HG03432 (cell line): ENCODE data around the gene ANKRD40CL.
"Not testable (repeated sequence)": the region's sequence is repeated elsewhere in the genome, so short reads cannot be mapped to it uniquely, and the experiment has no call there.

ENCODE experiments used
- ATAC-seq: cut with Tn5 transposase; IDR thresholded peaks from one replicate; pipeline ENCODE4 v1.9.1; 2021; ENCODE audit warnings: mild to moderate bottlenecking, moderate library complexity; ENCODE audit not compliant: unreplicated experiment

Gene ANKRD40CL, protein sequence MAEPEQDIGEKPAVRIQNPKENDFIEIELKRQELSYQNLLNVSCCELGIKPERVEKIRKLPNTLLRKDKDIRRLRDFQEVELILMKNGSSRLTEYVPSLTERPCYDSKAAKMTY

GRCh38 chr17:50767446-50767845, at the start of gene ANKRD40CL:
ANKRD40CL (minus strand) TSS chr17:50767518; CDS start chr17:50766913, 605 bp downstream.
- ATAC-seq, result no peak

DNA sequence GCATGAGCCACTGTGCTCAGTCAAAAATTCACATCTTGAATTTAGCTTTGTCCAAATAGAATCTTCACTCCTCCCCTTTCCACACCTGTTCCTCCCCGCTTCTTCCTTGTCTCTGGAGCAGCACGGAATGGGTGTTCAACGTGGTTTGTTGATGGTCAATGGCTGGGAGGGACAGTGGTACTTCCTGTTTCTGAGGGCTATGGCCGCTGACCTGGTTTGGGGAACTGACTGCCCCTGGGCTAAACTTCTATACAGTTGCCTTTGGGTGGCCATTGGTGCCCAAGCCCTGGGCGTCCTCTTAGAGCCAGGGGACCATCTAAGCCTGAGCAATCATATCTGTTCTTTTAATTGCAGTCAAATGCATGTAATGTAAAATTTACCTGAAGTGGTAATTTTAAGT, 49.0 kb upstream of the ANKRD40CL start:
- ATAC-seq, result no peak

GRCh38 chr17:50815400-50815799, 48.1 kb upstream of the ANKRD40CL start:
- ATAC-seq, result no peak

- no peak for ATAC-seq
Observed at GRCh38 chr17:50813583-50813982, 46.3 kb upstream of the ANKRD40CL start.

DNA sequence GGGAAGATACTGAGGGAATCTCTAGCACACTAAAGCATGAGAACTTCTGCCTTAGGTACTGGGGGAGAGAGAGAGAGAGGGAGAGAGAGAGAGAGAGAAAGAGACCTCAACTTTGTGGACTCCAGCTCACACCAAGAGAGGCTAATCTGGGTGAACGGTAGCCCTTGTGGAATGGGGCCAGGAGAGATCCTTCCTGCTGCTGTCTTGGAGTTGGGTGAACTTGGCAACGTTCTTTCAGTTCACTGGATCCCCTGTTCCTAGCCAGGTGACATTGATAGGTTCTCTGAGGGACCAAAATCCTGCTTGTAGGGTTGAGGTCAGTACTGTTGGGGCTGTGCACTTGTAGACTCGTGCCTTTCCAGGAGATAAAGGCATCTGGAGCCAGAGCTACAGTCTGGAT, 41.6 kb upstream of the ANKRD40CL start:
- no peak for ATAC-seq

DNA sequence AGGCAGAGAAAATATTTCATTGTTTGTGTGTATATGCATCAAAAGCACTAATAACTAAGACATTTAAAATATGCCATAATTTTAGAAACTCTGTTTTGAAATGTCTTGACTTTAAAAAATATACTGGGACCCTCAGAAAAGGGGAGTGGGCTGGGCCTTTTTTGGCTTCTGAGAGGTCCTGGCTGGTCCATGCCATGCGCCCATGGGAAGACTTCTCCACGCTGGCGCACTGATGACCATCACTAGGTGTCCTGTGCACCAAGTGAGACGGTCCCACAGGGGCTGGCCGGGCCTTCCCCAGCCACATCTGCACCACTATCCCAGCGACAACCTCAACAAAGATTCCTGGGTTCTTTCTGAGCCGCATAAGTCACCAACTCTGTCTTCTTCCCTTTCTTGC, 41.1 kb upstream of the ANKRD40CL start:
- ATAC-seq, result no peak

- ATAC-seq, result no peak
Observed at GRCh38 chr17:50807675-50808074, 40.4 kb upstream of the ANKRD40CL start.

- no peak for ATAC-seq
Observed at GRCh38 chr17:50807009-50807408, 39.7 kb upstream of the ANKRD40CL start.

DNA sequence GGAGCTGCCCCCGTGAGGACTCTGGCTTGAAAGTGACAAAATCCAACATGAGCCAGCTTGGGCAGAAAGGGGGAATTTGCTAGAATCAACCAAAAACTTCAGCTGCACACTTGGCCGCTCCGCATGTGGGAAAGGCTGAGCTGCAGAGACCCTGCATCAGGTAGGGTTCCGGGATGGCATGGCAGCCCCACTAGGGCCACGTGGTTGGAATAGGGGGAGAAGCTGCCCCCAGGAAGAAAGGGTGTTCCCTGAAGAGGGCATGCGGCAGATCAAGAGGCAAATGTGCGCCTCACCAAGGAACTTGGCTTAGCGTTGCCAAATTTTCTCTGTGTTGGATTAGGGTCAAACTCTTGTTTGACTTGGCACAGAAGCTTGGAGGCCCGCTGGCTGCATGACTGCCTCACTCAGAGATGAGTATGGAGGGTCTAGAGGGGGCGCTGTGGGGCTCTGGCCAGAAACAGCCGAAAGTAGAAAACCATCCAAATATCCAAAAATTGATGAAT, 38.9 kb upstream of the ANKRD40CL start:
- no peak for ATAC-seq

DNA sequence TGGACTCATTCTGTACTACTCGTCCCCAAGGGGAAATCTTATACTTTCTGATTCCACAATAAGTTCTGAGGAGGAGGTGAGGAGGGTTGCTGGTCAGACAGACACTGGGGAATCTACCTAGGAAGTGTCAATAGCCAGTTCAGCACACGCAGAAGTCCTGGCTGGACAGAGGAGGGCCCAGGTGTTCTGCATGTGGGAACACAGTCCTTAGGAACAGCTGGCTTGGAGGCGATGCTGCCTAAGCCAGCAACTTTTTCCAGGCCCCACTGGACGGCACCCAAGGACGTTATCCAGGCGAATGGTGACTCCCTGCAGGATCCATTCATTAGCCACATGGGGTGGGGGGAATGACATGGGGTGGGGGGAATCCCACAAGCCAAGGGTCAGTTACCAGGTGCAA, 38.2 kb upstream of the ANKRD40CL start:
- ATAC-seq, result no peak

GRCh38 chr17:50804749-50805475, 37.6 kb upstream of the ANKRD40CL start:
- not testable (repeated sequence) for ATAC-seq

DNA sequence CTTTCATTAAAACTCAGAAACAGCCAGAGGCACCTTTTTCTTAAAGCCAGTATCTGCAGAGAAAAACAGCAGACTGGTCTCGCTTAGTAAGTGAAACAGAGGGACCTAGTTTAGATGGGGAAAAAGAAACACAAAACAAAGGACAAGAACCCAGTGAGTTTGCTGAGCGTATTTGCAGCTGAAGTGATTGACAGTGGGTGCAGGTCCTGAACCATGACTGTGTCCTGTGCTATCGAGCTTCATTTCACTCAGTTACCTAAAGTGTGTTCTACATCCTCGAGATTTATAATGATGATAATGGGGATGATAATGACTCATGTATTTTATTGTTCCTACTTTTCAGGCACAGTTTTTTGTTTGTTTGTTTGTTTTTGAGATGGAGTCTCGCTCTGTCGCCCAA, 36.4 kb upstream of the ANKRD40CL start:
- no peak for ATAC-seq

DNA sequence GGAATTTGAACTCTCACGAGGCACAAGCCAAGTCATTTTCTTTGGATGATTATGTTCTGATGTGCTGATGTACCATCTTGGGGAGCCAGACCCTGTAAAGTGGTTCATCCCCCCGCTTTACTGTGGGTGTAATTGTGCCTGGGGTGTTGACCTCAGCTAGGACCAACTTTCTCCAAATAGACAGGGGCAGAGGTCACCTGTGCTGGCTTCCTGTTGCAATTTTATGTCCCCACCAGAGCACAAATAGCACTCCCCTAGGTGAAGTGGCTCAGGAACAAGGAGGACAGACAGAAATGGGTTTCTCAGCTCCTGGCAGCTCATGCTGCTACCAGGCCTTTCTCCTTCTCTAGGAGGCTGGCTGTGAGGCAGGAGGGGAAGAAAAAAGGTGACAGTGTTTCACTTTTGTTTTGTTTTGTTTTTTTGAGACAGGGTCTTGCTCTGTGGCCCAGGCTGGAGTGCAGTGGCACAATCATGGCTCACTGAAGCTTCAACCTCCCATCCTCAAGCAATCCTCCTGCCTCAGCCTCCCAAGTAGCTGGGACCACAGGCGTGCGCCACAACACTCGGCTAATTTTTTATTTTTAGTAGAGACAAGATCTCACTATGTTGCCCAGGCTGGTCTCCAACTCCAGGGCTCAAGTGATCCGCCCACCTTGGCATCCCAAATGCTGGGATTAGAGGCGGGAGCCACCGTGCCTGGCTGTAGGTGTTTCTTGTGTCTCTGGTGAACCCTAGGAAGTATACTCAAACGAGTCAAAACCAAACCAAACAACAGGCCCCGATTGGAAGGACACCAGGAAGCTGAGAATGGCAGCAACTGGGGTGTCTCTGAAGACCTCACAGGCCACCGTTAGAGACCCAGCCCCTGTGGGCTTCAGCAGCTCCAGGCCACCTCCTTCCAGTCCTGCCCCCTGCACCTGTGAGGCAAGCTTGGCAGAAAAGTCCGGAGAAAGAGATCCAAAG, 35.6 kb upstream of the ANKRD40CL start:
- ATAC-seq, result no peak

- ATAC-seq, result no peak
Observed at GRCh38 chr17:50800196-50800700, 32.9 kb upstream of the ANKRD40CL start.

GRCh38 chr17:50799582-50799981, 32.3 kb upstream of the ANKRD40CL start:
- ATAC-seq, result no peak

GRCh38 chr17:50798424-50799288, 31.3 kb upstream of the ANKRD40CL start:
- no peak for ATAC-seq

- ATAC-seq, result no peak
Observed at GRCh38 chr17:50797135-50797810, 30.0 kb upstream of the ANKRD40CL start.

DNA sequence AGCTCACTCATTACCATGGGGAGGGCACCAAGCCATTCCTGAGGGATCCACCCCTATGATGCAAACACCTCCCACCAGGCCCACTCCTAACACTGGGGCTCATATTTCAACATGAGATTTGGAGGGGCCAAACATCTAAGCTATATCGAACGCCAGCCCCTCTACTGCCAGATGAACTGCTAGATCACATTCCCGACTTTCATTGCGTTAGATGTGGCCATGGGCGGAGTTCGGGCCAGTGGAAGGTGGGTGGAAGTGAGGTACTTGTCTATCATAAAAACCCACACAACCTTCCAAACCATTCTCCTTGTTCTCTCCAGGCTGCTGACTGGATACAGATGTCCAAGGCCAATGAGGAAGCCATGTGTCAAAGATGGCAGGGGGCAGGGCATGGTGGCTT, 27.0 kb upstream of the ANKRD40CL start:
- no peak for ATAC-seq

DNA sequence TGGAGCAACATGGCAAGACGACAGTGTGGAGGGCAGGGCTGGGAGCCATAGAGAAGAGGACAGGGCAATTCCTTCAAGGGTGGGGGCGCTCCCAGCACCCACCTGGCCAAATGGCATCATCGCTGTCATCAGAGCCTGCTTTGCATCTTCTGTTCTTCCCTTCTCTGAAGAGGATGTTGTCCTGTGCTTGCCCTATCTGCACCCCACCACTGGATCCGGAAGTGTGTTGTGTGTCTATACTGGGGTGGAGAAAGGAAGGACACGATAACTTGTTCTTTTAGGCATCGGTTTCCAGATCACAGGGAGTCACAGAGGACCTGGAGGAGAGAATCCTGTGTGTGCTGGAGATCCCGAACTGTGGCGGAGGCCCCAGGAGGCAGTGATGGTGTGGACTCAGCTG, 25.7 kb upstream of the ANKRD40CL start:
- ATAC-seq, result no peak

GRCh38 chr17:50792132-50792531, 24.8 kb upstream of the ANKRD40CL start:
- no peak for ATAC-seq
